ENCODE results near the gene ATRAID.

GRCh38 chr2:27251766-27252165 lies 39.9 kb downstream of the ATRAID start:
- no peak for TF ChIP-seq CTCF (IDR thresholded peaks at IDR 0.05)
- TF ChIP-seq POLR2A (IDR thresholded peaks at IDR 0.05) = no peak
- no peak for TF ChIP-seq POLR2AphosphoS5 (IDR thresholded peaks at IDR 0.05)

Measured in stomach (tissue), 4 donors.